Epidermal melanocyte (primary cell): ENCODE data around the gene OSBP2.

Experiments
- DNase-seq: peaks from one replicate; pipeline ENCODE4 v3.0.0; 2011; ENCODE audit warnings: low spot score; ENCODE audit not compliant: insufficient read length

The OSBP2 gene

DNA sequence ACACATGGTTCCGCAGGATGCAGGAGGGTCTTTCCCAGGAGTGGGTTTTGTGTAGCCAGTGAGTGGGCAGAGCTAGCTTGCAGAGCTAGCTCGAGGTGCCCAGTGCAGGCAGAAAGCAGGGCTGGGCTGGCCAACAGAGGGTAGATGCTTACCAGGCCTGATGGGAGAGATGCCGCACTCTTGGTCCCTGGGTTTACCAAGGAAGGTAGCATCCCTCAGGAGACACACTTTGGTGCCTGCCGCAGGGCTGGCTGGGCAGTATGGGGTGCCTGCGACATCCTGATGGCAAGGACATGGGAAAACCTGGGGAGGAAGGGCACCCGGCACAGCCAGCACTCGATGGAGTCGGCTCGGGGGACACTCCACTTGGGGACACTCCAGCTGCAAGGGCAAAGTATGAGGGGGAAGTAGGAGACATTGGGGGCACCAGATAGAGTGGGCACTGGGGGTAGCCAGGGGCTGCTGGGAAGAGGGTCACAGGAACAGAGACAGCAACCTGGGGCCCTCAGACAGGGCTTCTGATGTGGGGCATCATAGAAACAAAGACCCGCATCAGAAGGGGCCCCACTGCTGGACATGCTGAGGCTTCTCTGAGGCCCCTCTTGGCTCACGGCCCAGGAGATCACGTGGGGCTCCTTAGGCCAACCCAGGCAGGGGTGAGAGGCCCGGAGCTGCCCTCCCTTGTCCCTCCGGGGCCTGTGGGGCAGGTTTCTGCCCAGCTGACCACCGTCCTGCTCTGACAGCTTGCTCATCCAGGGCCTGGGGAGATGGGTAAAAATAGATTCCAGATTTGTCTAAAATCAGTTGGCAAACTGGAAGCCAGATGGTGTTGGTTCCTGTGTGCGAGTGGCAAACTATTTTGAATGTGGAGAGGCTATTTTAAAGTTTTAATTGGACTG lies 184.1 kb downstream of the OSBP2 start:
- DNase-seq, result no peak

DNA sequence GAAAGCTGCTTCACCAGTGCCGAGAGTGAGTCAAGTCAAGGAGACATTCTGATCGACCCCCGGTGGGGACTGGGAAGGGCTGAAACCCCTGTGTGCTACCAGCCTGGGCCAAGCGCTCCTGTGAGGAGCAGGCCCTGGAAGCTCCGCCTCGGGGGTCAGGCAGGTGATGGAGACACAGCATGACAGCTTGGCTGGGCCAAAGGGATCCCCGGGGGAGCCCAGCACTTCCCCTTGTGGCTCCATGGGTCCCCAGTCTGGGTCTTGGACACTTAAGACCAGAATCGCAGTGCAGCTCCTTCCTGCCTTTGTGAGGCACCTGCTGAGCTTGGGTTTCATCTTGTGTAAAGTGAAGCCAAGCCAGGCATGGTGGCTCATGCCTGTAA lies 184.7 kb downstream of the OSBP2 start:
- no peak for DNase-seq

DNA sequence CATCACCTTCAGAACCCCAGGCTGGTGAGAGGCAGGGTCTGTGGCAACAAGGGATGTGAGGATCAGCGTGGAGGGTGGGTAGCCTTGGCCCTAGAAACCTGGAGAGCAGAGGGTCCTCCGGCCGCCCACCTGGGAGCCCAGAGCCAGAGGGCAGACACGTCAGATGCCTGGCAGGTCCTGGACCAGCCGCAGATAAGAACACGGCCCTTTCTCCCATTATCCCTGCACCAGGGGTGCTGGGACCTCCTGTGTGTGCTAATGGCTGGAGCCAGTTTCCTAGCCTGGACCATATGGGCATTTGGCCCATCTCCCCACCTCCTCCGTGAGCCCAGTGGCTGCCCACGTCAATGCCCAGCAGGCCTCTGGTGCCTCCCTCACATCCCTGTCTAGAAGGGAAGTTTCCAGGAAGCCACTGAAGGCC lies 185.5 kb downstream of the OSBP2 start:
- no peak for DNase-seq

DNA sequence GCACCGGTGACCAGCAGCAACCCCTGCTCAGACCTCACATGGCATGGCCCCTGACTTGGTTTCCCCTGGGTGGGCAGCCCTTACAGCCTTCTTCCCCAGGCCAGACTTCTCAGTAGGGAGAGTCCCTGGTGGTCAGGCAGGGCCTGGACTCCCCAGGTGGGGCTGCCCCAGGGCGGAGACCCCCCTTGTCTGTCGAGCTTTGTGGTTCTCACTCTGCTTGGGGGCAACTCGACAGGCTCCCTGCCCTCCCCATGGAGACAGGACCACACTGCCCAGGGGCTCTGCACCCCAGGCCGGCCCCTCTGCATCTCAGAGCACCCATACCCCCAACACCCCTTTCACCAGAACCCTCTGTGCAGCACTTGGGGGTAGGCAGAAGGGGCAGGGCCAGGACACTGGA lies 186.2 kb downstream of the OSBP2 start:
- DNase-seq, result no peak

DNA sequence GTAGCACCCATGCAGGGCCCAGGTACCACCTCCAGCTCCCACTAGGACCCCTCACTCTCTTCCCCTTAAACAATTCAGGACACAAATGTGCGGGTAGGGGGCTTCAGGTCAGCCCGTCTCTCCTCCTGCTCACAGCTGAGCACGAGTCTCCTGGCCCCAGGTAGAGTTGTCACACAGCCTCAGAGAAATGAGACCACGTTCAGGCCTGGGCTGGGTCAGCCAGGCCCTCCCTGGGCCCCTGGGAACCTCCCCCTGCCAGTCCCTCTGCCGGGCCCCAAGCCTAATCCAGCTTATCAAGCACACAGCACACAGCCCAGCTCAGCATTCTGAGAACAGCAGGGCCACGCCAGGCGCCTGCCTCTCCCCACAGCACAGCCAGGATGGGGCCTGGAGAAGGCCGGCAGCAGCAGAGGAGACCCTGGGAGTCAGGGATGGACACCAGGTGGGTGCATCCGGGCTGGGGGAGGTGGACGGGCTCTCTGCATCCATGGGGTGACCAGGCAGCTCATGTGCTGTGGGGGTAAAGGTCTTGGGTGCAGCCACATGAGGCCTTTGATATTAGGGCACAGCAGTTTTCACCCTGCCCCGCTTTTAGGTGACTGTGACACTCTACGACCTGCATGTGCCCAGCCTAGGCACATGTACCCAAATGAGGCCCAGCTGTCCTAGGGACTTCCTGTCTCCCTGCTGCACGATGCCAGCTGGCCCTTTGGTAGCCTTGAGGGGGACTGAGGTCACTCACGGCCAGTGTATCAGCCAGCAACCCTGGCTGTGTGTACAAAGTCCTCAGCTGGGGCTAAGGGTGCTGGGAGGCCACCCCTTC lies 186.9 kb downstream of the OSBP2 start:
- DNase-seq, result no peak

DNA sequence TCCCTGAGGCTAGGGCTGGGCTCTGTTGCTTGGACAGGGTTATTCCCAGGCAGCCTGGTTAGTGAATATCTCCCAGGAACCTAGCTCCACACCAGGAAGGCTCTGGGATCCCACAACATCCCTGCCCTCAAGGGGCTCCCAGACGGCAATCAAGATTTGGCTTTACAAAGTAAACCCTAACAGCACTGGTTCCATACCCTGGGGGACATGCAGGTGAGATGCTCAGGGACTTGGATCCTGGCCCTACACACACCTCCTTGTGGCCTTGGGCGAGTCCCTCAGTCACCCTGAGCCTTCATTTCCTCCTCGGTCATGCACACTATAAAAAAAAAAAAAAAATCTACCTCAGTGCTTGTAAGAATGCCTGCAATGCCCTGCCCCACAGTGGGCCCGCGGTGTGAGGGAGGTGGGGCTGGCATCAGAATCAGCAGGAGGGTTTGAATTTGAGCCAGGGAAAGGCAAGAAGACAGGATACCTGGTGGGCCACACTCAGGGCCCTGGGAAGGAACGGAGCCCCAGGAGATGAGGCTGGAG lies 187.6 kb downstream of the OSBP2 start:
- DNase-seq, result no peak

DNA sequence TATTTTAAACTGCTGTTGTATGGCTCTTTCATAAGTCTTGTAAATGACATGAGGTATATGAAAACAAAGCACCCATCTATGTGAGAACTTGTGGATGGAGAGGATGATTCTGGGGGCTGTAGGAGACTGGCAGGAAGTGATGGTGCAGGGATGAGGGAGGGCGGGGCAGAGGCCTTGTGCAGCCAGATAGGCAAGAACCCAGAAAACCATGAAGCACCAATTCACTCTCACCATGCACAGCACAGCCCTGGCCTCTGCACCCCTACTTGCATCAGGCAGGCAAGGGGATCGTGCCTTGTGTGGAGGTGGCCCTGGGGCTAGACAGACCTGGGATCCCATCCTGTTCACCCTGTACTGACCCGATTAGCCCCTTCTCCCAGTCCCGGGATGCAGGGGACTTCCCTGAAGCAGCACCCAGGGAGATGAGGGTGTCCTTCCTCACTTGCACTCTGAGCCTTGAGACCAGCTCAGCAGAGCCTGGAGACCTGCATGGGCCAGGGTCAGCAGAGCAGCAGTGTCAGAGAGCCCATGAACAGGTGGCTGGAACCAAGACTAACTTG lies 188.4 kb downstream of the OSBP2 start:
- no peak for DNase-seq

DNA sequence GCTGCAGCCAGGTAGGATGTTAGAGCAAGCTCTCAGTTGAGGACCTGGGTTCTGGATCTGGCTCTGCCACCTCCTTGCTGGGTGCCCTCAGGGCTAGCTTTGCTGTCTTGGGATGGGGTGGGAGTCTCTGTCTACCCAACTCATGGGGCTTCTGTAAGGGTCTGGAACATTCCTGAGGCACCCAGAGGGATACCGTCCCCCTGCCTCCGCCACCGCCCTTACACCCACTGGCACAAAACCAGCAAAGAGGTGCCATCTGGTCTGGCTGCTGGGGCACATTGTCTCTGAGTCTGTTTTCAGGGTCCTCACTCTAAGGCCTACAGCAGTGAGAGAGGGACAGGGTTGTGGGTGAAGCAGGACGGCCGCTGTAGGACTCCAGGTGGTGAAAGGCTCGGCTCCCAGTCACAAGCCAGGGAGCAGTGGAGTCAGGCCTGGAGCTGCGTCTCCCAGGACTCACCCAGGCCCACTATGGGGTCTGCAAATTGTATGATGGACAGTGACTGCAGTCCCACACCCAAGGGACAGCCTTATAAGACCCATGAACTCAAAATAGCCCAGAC lies 189.0 kb downstream of the OSBP2 start:
- no peak for DNase-seq

DNA sequence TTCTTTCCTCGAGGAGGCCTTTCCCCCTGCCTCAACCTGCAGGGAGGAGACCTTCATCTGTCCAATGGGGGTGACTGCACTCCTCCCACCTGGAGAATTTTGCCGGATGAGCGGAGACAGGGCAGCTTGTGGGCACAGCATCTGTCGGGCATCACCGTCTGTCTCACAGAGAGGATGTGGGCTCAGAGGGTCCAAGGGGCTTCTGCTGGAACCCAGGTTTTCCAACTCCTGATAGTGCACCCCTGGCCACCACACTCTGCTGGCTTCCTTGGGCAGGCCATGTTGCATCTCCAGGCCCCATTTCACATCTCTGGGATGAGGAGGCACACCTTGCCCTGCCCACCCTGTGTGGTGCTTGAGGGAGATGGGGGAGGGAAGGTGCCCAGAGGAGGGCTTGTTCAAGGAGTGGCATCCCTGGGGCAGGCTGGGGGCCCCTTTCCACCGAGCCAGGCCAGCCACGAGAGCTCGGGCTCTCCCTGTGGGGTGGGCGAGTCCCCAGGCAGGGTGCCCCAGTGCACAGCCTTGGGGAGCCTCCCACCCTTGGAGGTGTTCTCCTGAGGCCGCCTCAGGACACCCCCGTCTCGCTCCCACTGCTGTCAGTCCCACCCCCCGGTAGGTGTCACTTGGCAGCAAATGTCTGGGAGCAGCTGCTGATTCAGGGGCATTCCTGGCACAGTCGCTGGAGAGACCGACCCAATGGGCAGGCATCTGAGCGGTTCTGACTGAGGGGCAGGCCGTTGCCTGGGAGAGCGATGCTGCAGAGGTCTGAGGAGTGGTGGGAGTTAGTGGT lies 189.7 kb downstream of the OSBP2 start:
- no peak for DNase-seq

DNA sequence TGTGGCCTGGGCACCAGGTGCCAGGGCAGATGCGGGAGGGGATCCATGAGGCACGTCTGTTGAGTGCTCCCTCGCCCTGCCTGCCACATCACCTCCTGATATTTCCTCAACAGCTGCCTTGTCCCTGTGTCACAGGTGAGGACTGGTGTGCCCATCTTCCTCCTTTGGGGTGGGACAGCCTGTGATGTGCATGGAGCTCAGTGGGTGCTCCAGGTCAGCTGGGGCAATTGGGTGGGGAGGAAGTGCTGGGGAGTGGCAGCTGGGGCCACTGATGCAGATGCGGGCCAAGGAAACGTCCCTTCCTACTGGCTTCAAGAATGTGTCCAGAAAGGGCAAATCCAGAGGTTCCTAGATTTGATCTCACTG lies 190.3 kb downstream of the OSBP2 start:
- DNase-seq, result no peak

DNA sequence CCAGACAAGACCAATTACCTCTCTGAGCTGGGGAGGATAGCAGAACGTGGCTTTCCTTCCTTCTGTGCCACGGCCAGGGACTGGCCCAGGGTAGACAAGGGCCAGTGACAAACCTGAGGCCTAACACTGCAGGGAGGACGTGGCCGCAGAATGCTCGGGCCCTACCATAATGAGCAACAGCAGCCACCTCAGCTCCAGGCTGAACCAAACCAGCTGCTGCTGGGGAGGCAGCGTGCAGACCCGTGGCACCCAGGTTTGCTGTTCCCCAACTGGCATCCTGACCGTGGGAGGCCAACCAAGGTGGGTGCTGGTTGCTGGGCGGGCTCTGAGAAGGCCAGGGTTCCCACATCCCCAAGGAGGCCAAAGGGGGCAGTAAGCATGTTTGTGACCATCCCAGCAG lies 190.9 kb downstream of the OSBP2 start:
- DNase-seq, result no peak

DNA sequence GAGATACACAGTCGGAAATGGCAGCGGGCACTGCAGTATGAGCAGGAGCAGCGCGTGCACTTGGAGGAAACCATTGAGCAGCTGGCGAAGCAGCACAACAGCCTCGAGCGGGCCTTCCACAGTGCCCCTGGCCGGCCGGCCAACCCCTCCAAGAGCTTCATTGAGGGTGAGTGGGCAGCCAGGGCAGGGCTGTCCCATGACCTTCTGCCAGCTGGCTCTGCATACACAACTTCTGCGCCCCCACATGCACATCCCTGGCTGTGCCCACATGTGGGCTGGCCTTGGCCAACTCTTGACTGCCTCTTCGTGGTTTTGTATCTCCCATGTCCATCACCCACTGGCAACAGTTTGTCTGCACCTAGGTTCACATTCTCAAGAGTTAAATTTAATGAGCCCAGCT lies 192.8 kb downstream of the OSBP2 start:
- DNase-seq, result no peak

DNA sequence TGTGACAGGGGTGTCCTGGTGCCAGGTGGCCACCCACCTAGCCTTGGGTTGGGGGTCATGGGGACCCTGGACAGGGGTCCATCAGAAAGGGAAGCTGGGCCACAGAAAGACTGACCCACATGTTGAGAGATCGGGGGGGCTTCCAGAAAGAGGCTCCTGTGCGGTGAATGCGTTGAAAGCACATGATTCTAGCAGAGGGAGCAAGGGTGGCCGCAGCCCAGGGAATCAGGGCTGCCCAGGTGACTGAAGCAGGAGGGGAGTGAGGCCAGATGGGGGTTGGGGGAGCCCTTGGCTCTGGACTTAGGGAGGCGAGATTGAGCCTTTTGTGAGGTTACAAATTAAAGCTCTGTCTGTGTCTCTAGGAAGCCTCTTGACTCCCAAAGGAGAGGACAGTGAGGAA lies 193.2 kb downstream of the OSBP2 start:
- DNase-seq, result no peak

DNA sequence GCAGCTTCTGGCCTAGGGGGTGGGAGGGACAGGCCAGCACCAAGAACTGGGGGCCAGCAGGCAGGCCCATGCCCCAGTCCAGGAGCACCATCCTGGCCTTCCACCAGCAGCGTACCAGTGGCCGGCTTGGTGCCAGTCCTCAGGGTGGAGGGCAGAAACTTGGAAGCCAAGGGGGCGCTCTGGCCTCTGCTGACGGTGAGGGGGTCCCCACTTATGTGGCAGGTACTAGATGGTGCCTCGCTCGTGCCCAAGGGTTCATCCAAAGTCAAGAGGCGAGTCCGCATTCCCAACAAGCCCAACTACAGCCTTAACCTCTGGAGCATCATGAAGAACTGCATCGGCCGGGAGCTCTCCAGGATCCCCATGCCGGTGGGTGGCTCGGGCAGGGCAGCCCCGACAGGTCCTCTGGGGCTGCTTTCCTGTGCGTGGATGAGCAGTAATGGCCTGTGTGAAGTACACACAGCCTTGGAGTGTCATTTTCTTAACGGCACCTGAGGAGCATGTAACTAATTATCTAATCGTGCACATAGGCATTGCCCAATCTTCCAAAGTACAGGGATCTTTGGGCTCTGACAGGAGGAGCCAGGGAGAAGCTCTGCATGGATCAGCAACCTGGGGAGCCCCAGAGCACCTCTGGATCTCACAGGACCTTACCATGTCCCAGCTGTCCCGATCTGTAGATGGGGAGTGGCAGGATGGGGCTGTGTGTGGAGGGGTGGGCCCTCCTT lies 194.8 kb downstream of the OSBP2 start:
- no peak for DNase-seq

DNA sequence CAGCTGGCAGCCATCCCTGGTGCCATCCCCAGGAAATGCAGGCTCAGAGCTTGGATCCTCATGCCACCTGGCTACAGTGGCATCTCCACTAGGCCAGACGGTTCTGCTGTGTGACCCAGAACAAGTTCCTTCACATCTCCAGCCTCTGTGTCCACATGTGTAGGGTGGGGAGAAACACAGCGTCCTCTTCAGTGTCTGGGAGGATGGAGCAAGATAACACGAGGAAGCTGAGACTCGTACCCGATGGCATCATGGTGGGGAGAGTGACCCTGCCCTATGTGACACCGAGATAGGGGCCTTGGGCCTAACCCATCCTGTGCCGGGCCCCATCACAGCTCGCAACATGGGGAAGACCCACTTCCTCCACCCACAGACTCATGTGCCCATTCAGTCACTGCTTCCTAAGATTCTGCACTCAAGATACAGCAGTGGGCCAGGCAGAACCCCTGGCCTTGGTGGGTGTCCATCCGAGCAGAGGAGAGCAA lies 195.4 kb downstream of the OSBP2 start:
- DNase-seq, result no peak

DNA sequence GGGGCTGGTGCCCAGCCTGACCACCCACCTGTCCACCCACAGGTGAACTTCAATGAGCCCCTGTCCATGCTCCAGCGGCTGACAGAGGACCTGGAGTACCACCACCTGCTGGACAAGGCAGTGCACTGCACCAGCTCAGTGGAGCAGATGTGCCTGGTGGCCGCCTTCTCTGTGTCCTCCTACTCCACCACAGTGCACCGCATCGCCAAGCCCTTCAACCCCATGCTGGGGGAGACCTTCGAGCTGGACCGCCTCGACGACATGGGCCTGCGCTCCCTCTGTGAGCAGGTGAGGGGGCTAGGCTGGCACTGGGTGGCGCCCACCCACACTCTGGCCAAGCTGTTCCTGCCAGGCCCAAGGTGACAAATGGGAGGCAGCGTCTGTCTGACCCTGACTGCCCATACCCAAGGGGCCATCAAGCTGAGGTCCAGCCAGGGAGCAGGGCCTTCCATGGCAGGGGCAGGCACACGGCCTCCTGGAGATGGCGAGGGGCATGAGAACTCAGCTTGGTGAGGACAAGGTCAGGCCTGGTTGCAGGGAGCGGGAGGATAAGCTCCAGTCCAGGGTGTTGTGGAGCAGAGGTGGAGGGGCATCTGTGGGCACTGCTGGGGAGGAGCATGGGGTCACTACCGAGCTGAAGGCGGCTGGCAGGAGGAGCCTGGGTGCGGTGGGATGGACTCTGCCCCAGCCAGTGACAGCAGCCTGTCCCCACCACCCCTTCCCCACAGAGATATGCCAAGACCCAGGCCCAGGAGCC lies 196.2 kb downstream of the OSBP2 start:
- DNase-seq, result no peak

DNA sequence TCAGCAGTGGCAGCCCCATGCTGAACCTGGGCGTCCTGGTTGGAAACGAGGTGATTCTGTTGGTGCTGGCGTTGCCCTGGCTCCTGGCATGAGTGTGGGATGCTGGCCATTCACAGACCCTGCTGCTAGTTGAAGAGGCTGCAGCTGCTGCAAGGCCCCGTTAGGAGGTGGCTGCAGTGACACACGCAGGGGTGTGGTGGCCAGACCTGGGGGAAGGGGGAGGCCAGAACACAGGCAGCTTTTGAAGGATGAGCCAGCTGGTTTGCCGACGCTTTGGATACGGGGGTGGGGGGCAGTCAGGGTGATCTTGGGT lies 196.7 kb downstream of the OSBP2 start:
- no peak for DNase-seq

DNA sequence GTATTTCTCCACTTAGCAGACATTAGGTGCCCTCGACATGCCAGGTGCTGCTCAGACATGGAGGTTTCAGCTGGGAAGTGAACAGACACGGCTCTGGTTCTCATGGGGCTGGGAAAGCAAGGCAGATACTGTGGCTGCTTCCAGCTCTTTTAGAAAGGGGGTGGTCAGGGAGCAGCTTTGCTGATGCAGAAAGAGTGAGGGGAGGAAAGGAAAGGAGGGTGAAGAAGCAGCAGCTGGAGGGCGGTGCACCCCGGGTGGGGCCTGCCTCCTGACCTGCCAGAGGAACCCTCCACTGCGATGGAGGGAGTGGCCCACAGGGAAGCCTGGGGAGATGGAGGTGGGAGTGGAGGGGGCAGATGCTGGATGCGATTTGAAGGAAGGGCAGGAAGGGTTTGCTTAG lies 197.1 kb downstream of the OSBP2 start:
- no peak for DNase-seq

DNA sequence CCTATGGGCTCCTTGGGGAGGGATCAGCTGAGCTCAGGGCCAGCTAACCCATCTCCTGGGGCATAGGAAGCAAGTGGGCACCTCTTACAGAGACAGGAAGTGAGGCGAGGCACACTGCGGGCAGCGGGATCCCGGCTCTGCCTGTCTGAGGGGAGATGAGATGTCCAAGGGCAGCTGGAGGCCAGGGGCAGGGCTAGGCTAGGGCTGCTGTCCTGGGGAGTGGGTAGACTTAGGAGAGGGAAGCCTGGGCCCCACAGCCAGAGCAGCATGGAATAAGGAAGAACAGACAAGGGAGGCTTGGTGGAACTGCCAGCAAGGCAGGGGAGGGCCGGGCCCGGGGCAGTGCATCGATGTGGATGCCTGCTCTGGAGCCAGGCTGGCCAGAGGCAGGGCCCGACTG lies 197.6 kb downstream of the OSBP2 start:
- no peak for DNase-seq
